Stimulated activated effector memory CD8-positive, alpha-beta T cell treated with anti-CD3 and anti-CD28 coated beads, Interleukin-12 subunit alpha, Interleukin-12 subunit beta, amount 100 ng/mL, for 72 hours (primary cell): ENCODE data around the gene PPP3CA.

ENCODE experiments used
- ATAC-seq: fragments of 150-1000 bp; cut with Tn5 transposase; 2 replicates; pipeline ENCODE4 v1.10.0; 2021
- DNase-seq, 2 donors: peaks; one replicate each; pipeline ENCODE4 v3.0.0; 2021 to 2022; ENCODE audit warnings: low spot score in 2 of 2
- H3K27ac Mint-ChIP-seq: one replicate; pipeline ENCODE4 v1.8.0; 2022; ENCODE audit warnings: mild to moderate bottlenecking, mixed read lengths
- H3K36me3 Mint-ChIP-seq: one replicate; pipeline ENCODE4 v1.8.0; 2022; ENCODE audit warnings: mild to moderate bottlenecking, mixed read lengths
- H3K4me1 Mint-ChIP-seq: one replicate; pipeline ENCODE4 v1.8.0; 2022; ENCODE audit warnings: mixed read lengths
- H3K4me3 Mint-ChIP-seq: one replicate; pipeline ENCODE4 v1.8.0; 2022; ENCODE audit warnings: mild to moderate bottlenecking, mixed read lengths
- H3K9me3 Mint-ChIP-seq: one replicate; pipeline ENCODE4 v1.8.0; 2022; ENCODE audit warnings: mixed read lengths

Gene PPP3CA

GRCh38 chr4:101127176-101127790 lies 220.0 kb downstream of the PPP3CA start:
- H3K4me1 Mint-ChIP-seq, result peaks cover 46% of the 10 kb centered on the region
- no peak for DNase-seq
- ATAC-seq, result no peak
- peaks cover 3% of the 10 kb centered on the region for H3K9me3 Mint-ChIP-seq
- no peaks in the 10 kb centered on the region for H3K36me3 Mint-ChIP-seq
- H3K27ac Mint-ChIP-seq, result no peak overlapping the region
- no peak overlapping the region for H3K4me3 Mint-ChIP-seq

- peaks cover 41% of the 10 kb centered on the region for H3K4me1 Mint-ChIP-seq
- H3K4me3 Mint-ChIP-seq, result no peak overlapping the region
- peaks cover 3% of the 10 kb centered on the region for H3K9me3 Mint-ChIP-seq
- DNase-seq (no peak), ATAC-seq (no peak)
- no peaks in the 10 kb centered on the region for H3K36me3 Mint-ChIP-seq
- H3K27ac Mint-ChIP-seq, result no peak overlapping the region
Measured at GRCh38 chr4:101126059-101126458, 221.3 kb downstream of the PPP3CA start.

GRCh38 chr4:101125045-101125942 lies 222.0 kb downstream of the PPP3CA start:
- Mint-ChIP-seq H3K4me1 (peaks cover 41% of the 10 kb centered on the region), H3K9me3 (peaks cover 3% of the 10 kb centered on the region), H3K4me3 (no peak overlapping the region), H3K36me3 (no peaks in the 10 kb centered on the region), H3K27ac (peak overlapping the region; percentile 13)
- DNase-seq, result no peak
- no peak for ATAC-seq

GRCh38 chr4:101123231-101123630 lies 224.1 kb downstream of the PPP3CA start:
- Mint-ChIP-seq H3K4me3 (no peak overlapping the region), H3K4me1 (peaks cover 39% of the 10 kb centered on the region), H3K36me3 (no peaks in the 10 kb centered on the region), H3K27ac (no peak overlapping the region), H3K9me3 (no peaks in the 10 kb centered on the region)
- no peak for DNase-seq
- ATAC-seq, result no peak

GRCh38 chr4:101122019-101122418 lies 225.3 kb downstream of the PPP3CA start:
- no peak for ATAC-seq
- no peak for DNase-seq
- no peaks in the 10 kb centered on the region for H3K9me3 Mint-ChIP-seq
- no peak overlapping the region for H3K27ac Mint-ChIP-seq
- H3K36me3 Mint-ChIP-seq, result no peaks in the 10 kb centered on the region
- peaks cover 38% of the 10 kb centered on the region for H3K4me1 Mint-ChIP-seq
- no peak overlapping the region for H3K4me3 Mint-ChIP-seq

GRCh38 chr4:101119141-101119540 lies 228.2 kb downstream of the PPP3CA start:
- DNase-seq (no peak), ATAC-seq (no peak)
- H3K36me3 Mint-ChIP-seq, result no peaks in the 10 kb centered on the region
- H3K4me1 Mint-ChIP-seq, result peaks cover 31% of the 10 kb centered on the region
- no peaks in the 10 kb centered on the region for H3K9me3 Mint-ChIP-seq
- no peak overlapping the region for H3K4me3 Mint-ChIP-seq
- H3K27ac Mint-ChIP-seq, result no peak overlapping the region

- Mint-ChIP-seq H3K36me3 (no peaks in the 10 kb centered on the region), H3K4me3 (no peak overlapping the region), H3K9me3 (no peaks in the 10 kb centered on the region), H3K4me1 (peaks cover 31% of the 10 kb centered on the region), H3K27ac (no peak overlapping the region)
- no peak for ATAC-seq
- no peak for DNase-seq
Measured at GRCh38 chr4:101118617-101119016, 228.7 kb downstream of the PPP3CA start.

- Mint-ChIP-seq H3K4me3 (no peak overlapping the region), H3K4me1 (peaks cover 15% of the 10 kb centered on the region), H3K36me3 (no peaks in the 10 kb centered on the region), H3K27ac (no peak overlapping the region), H3K9me3 (no peaks in the 10 kb centered on the region)
- ATAC-seq (no peak), DNase-seq (no peak)
Measured at GRCh38 chr4:101115887-101116286, 231.4 kb downstream of the PPP3CA start.

GRCh38 chr4:101114936-101115372 lies 232.4 kb downstream of the PPP3CA start:
- ATAC-seq (peak; percentile 58), DNase-seq (no peak)
- Mint-ChIP-seq H3K36me3 (no peaks in the 10 kb centered on the region), H3K4me3 (no peak overlapping the region), H3K27ac (no peak overlapping the region), H3K9me3 (no peaks in the 10 kb centered on the region), H3K4me1 (peaks cover 15% of the 10 kb centered on the region)

GRCh38 chr4:101104312-101105052 lies 242.8 kb downstream of the PPP3CA start:
- peaks cover 23% of the 10 kb centered on the region for H3K36me3 Mint-ChIP-seq
- ATAC-seq (peak; percentile 80), DNase-seq (no peak)
- H3K4me3 Mint-ChIP-seq, result peak overlapping the region; percentile 39
- H3K27ac Mint-ChIP-seq, result peak overlapping the region; percentile 68
- no peaks in the 10 kb centered on the region for H3K9me3 Mint-ChIP-seq
- peaks cover 41% of the 10 kb centered on the region for H3K4me1 Mint-ChIP-seq

- DNase-seq, result peak in 1 of 2 donors; percentile 52
- Mint-ChIP-seq H3K4me1 (peaks cover 41% of the 10 kb centered on the region), H3K36me3 (peaks cover 25% of the 10 kb centered on the region), H3K4me3 (peak overlapping the region; percentile 39), H3K27ac (peak overlapping the region; percentile 68), H3K9me3 (no peaks in the 10 kb centered on the region)
- ATAC-seq, result peak; percentile 91
Measured at GRCh38 chr4:101103381-101104142, 243.8 kb downstream of the PPP3CA start.

GRCh38 chr4:101102114-101102742 lies 245.1 kb downstream of the PPP3CA start:
- Mint-ChIP-seq H3K9me3 (no peaks in the 10 kb centered on the region), H3K27ac (peak overlapping the region; percentile 24), H3K4me3 (no peak overlapping the region), H3K4me1 (peaks cover 41% of the 10 kb centered on the region), H3K36me3 (peaks cover 14% of the 10 kb centered on the region)
- DNase-seq (no peak), ATAC-seq (no peak)

GRCh38 chr4:101101072-101101471 lies 246.3 kb downstream of the PPP3CA start:
- H3K4me1 Mint-ChIP-seq, result peaks cover 37% of the 10 kb centered on the region
- no peak overlapping the region for H3K4me3 Mint-ChIP-seq
- no peak for ATAC-seq
- no peak overlapping the region for H3K27ac Mint-ChIP-seq
- H3K36me3 Mint-ChIP-seq, result peaks cover 14% of the 10 kb centered on the region
- no peak for DNase-seq
- H3K9me3 Mint-ChIP-seq, result no peaks in the 10 kb centered on the region

- peaks cover 8% of the 10 kb centered on the region for H3K36me3 Mint-ChIP-seq
- H3K9me3 Mint-ChIP-seq, result no peaks in the 10 kb centered on the region
- peaks cover 19% of the 10 kb centered on the region for H3K4me1 Mint-ChIP-seq
- H3K4me3 Mint-ChIP-seq, result no peak overlapping the region
- H3K27ac Mint-ChIP-seq, result no peak overlapping the region
- ATAC-seq (no peak), DNase-seq (no peak)
Measured at GRCh38 chr4:101098666-101099400, 248.5 kb downstream of the PPP3CA start.
